GM19324 (cell line): Measurements from ENCODE around the gene MAGEA2B.
"Not testable (repeated sequence)": the region's sequence is repeated elsewhere in the genome, so short reads cannot be mapped to it uniquely, and the experiment has no call there.

Experiments
- ATAC-seq: cut with Tn5 transposase; IDR thresholded peaks from one replicate; pipeline ENCODE4 v1.9.1; 2021; ENCODE audit warnings: mild to moderate bottlenecking, moderate library complexity; ENCODE audit not compliant: unreplicated experiment, low FRiP score

Gene MAGEA2B

DNA sequence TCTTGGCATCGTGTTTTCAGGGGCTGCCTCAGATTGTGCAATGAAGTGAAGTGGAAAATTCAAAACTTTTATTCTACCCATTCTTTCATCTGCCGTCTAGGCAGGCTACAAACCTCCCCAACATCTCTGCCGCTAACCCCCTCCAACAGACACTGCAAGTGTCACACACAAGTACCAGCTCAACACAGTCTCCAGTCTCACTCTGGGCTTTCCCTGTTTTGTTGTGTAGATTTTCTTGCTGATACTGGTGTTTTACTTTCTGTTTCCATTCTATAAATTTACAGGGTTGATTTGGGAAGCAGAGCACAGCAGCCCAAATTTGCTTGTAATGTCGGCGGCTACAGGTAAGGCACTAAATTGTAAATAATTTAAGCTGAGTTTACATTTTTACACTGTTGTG is 40.4 kb downstream of the MAGEA2B start:
- ATAC-seq: not testable (repeated sequence)

DNA sequence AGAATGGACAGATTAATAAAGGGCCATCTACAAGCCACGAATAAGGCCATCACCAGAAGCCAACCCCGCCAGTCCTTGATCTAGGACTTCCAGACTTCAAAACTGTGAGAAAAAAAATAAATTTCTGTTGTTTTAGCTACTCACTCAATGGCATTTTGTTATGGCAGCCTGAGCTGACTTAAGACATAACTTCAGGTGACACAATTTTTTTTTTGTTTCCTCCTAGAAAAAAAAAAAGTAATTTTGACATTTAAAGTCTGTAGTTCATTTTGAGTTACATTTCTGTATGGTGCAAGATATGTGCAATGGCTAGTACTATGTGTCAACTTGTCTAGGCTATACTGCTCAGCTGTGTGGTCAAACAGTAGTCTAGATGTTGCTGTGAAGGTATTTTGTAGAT is 44.5 kb downstream of the MAGEA2B start, which contains the start of gene CSAG3:
Gene CSAG3, plus strand, starts transcription at position 301 of the 400 bp plus-strand sequence.
- not testable (repeated sequence) for ATAC-seq

DNA sequence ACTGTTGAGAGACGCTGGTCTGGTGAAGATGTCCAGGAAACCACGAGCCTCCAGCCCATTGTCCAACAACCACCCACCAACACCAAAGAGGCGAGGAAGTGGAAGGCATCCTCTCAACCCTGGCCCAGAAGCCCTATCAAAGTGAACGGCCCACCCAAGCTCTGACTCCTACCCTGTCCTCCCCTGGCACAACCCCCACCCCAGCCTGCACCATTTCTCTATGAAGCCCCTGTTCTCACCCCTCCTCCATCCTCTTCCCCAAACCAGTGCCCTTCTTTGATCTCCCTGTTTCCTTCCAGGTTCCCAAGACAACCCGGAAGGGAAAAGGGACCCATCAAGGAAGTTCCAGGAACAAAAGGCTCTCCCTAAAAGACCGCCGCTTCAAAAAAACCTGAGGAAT is 45.1 kb downstream of the MAGEA2B start:
- ATAC-seq: not testable (repeated sequence)

DNA sequence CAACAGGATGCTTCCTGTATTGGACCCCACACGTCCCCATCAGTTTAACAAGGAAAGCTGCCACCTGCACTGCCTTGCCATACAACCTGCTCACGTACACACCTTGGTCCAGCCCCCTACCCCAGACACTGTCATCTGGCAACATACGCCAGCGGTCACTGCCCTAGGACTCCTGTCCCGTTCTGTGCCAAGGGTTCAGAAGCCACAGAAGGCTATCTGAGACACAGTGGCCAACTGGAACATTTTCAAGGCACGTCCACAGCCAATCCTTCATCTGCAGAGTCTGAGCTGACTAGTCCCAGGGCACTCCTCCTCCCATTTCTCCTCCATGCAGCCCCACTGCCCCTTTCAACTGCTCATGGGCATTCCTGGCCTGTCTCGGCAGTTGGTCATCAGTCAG is 47.2 kb downstream of the MAGEA2B start:
- ATAC-seq: not testable (repeated sequence)

DNA sequence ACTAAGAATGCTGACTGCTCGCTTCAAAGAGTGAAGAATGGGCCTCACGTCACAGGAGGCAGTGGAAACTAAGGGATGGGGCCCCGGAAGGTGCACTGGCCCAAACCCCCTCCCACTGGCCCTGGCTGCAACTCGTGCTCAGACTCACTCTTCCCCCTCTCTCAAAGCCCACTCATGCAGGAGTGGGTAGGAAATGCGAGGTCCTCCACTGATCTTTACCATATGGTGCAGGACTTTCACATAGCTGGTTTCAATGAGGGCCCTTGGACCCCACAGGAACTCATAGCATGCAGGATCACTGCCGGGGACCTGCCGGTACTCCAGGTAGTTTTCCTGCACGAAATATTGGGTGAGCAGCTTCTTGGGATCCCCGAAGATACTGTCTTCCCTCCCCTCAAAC is 52.1 kb downstream of the MAGEA2B start:
- ATAC-seq: not testable (repeated sequence)
